Large intestine (tissue), 3 donors: ENCODE results near the gene WIPF1. TPM values are rescaled to one million over a fixed set of nuclear protein-coding genes. Genes with fewer than 3 reads are reported as not detected.

Source experiments
- DNase-seq, 2 donors: peaks; one replicate each; pipeline versions ENCODE4 v3.0.0 to v3.0.0-alpha.2; 2013
- H3K27ac ChIP-seq: one replicate; pipeline ENCODE4 v1.5.1; 2013; ENCODE audit warnings: low read length
- H3K27me3 ChIP-seq: 2 replicates; pipeline ENCODE4 v1.6.1; 2013; ENCODE audit warnings: low read length; ENCODE audit not compliant: control insufficient read depth, insufficient read depth
- H3K36me3 ChIP-seq: 2 replicates; pipeline ENCODE4 v1.6.1; 2013; ENCODE audit warnings: low read length; ENCODE audit not compliant: control insufficient read depth, insufficient read depth
- H3K4me1 ChIP-seq: one replicate; pipeline ENCODE4 v1.6.1; 2013; ENCODE audit warnings: low read length; ENCODE audit not compliant: control insufficient read depth, insufficient read depth
- H3K4me3 ChIP-seq: one replicate; pipeline ENCODE4 v1.5.1; 2013; ENCODE audit warnings: low read length
- H3K9me3 ChIP-seq: one replicate; pipeline ENCODE4 v1.6.1; 2013; ENCODE audit warnings: mild to moderate bottlenecking, low read depth, low read length, moderate library complexity; ENCODE audit not compliant: control insufficient read depth
- WGBS: methylation state at CpG from one replicate; pipeline ENCODE4 v1.1.5; 2013; ENCODE audit warnings: low lambda C conversion rate; ENCODE audit not compliant: insufficient coverage; 5-methylcytosine and 5-hydroxymethylcytosine counted together
- polyA plus RNA-seq: library from polyadenylated mRNA; unstranded; fragments of 120-200 nt; gene quantifications from one replicate; pipeline ENCODE4 v1.2.1, GENCODE V29; 2013

Gene WIPF1
- polyA plus RNA-seq, 1 donor, result 56.2 TPM

GRCh38 chr2:174575124-174575776, 22.4 kb downstream of the WIPF1 start:
- Histone ChIP-seq H3K27me3 (no peaks in the 10 kb centered on the region), H3K9me3 (peaks cover 5% of the 10 kb centered on the region), H3K36me3 (peaks cover 25% of the 10 kb centered on the region), H3K4me1 (no peaks in the 10 kb centered on the region), H3K4me3 (no peak overlapping the region), H3K27ac (no peak overlapping the region)
- no CpG with 5 or more reads among the region's 16 CpGs for WGBS
- DNase-seq, result no peak

- Histone ChIP-seq H3K27ac (no peak overlapping the region), H3K4me3 (no peak overlapping the region), H3K36me3 (peaks cover 25% of the 10 kb centered on the region), H3K4me1 (no peaks in the 10 kb centered on the region), H3K9me3 (peaks cover 5% of the 10 kb centered on the region), H3K27me3 (no peaks in the 10 kb centered on the region)
- no peak for DNase-seq
- no CpG with 5 or more reads among the region's 2 CpGs for WGBS
Observed at GRCh38 chr2:174574657-174575056, 22.9 kb downstream of the WIPF1 start.

- Histone ChIP-seq H3K36me3 (peaks cover 25% of the 10 kb centered on the region), H3K27ac (no peak overlapping the region), H3K4me3 (no peak overlapping the region), H3K4me1 (no peaks in the 10 kb centered on the region), H3K27me3 (no peaks in the 10 kb centered on the region), H3K9me3 (peaks cover 5% of the 10 kb centered on the region)
- no CpG with 5 or more reads among the region's 6 CpGs for WGBS
- no peak for DNase-seq
Observed at GRCh38 chr2:174573621-174574081, 24.0 kb downstream of the WIPF1 start.

- H3K4me1 ChIP-seq, result no peaks in the 10 kb centered on the region
- no peak overlapping the region for H3K4me3 ChIP-seq
- no peak for DNase-seq
- H3K9me3 ChIP-seq, result peaks cover 5% of the 10 kb centered on the region
- H3K27ac ChIP-seq, result no peak overlapping the region
- no CpG with 5 or more reads among the region's 3 CpGs for WGBS
- H3K36me3 ChIP-seq, result peaks cover 28% of the 10 kb centered on the region
- H3K27me3 ChIP-seq, result no peaks in the 10 kb centered on the region
Observed at GRCh38 chr2:174572556-174572955, 25.0 kb downstream of the WIPF1 start.

- Histone ChIP-seq H3K36me3 (peaks cover 32% of the 10 kb centered on the region), H3K4me3 (no peak overlapping the region), H3K27me3 (no peaks in the 10 kb centered on the region), H3K27ac (no peak overlapping the region), H3K9me3 (peaks cover 5% of the 10 kb centered on the region), H3K4me1 (no peaks in the 10 kb centered on the region)
- DNase-seq, result no peak
- no CpG with 5 or more reads among the region's 33 CpGs for WGBS
Observed at GRCh38 chr2:174571669-174572323, 25.8 kb downstream of the WIPF1 start.

GRCh38 chr2:174570318-174570958, 27.2 kb downstream of the WIPF1 start:
- peaks cover 36% of the 10 kb centered on the region for H3K36me3 ChIP-seq
- H3K9me3 ChIP-seq, result peaks cover 5% of the 10 kb centered on the region
- no peaks in the 10 kb centered on the region for H3K4me1 ChIP-seq
- H3K4me3 ChIP-seq, result no peak overlapping the region
- no peak overlapping the region for H3K27ac ChIP-seq
- WGBS, result no CpG with 5 or more reads among the region's 8 CpGs
- DNase-seq, result no peak
- no peaks in the 10 kb centered on the region for H3K27me3 ChIP-seq

GRCh38 chr2:174569678-174570077, 27.9 kb downstream of the WIPF1 start:
- no CpG with 5 or more reads among the region's 1 CpG for WGBS

GRCh38 chr2:174568425-174568824, 29.2 kb downstream of the WIPF1 start:
- Histone ChIP-seq H3K4me3 (no peak overlapping the region), H3K36me3 (peaks cover 39% of the 10 kb centered on the region), H3K27me3 (no peaks in the 10 kb centered on the region), H3K4me1 (no peaks in the 10 kb centered on the region), H3K27ac (no peak overlapping the region), H3K9me3 (peaks cover 5% of the 10 kb centered on the region)
- no peak for DNase-seq

More at GRCh38 chr2:174569678-174570077, 27.9 kb downstream of the WIPF1 start:
- Histone ChIP-seq H3K36me3 (peaks cover 34% of the 10 kb centered on the region), H3K4me3 (no peak overlapping the region), H3K27me3 (no peaks in the 10 kb centered on the region), H3K9me3 (peaks cover 5% of the 10 kb centered on the region), H3K4me1 (no peaks in the 10 kb centered on the region), H3K27ac (no peak overlapping the region)
- no peak for DNase-seq

GRCh38 chr2:174566871-174567270, 30.7 kb downstream of the WIPF1 start:
- H3K4me3 ChIP-seq, result no peak overlapping the region
- peaks cover 3% of the 10 kb centered on the region for H3K9me3 ChIP-seq
- no peaks in the 10 kb centered on the region for H3K27me3 ChIP-seq
- no peaks in the 10 kb centered on the region for H3K4me1 ChIP-seq
- DNase-seq, result no peak
- H3K36me3 ChIP-seq, result peaks cover 37% of the 10 kb centered on the region
- WGBS, result 92% methylated on average over 4 of the region's 9 CpGs
- H3K27ac ChIP-seq, result no peak overlapping the region

GRCh38 chr2:174563530-174564282, 33.9 kb downstream of the WIPF1 start:
- H3K27ac ChIP-seq, result no peak overlapping the region
- H3K27me3 ChIP-seq, result no peaks in the 10 kb centered on the region
- peaks cover 27% of the 10 kb centered on the region for H3K36me3 ChIP-seq

More at GRCh38 chr2:174563530-174564282, 33.9 kb downstream of the WIPF1 start:
- DNase-seq, result no peak
- WGBS, result no CpG with 5 or more reads among the region's 5 CpGs
- no peaks in the 10 kb centered on the region for H3K4me1 ChIP-seq
- no peaks in the 10 kb centered on the region for H3K9me3 ChIP-seq
- no peak overlapping the region for H3K4me3 ChIP-seq
